Vagina (tissue), 2 donors: ENCODE data around the gene NACC2. TPM values are rescaled to one million over a fixed set of nuclear protein-coding genes. Genes with fewer than 3 reads are reported as not detected.
"Not testable (repeated sequence)": the region's sequence is repeated elsewhere in the genome, so short reads cannot be mapped to it uniquely, and the experiment has no call there.

ENCODE experiments used
- DNase-seq, 2 donors: peaks; one replicate each; pipeline ENCODE4 v3.0.0-alpha.2; 2017; ENCODE audit errors: extremely low spot score in 2 of 2
- H3K27ac ChIP-seq: fragments of 200-600 bp; sonication (generic); one replicate; pipeline ENCODE4 v1.5.1; 2019
- H3K27me3 ChIP-seq: fragments of 200-600 bp; sonication (generic); one replicate; pipeline ENCODE4 v1.5.1; 2019
- H3K36me3 ChIP-seq, 2 donors: fragments of 200-600 bp; sonication (generic); one replicate each; pipeline ENCODE4 v1.5.1; 2017 to 2019
- H3K4me1 ChIP-seq: fragments of 200-600 bp; sonication (generic); one replicate; pipeline ENCODE4 v1.5.1; 2019
- H3K4me3 ChIP-seq, 2 donors: fragments of 200-600 bp; sonication (generic); 1 replicate in 1 of 2; 2 replicates in 1 of 2; pipeline ENCODE4 v1.5.1; 2016 to 2019
- H3K9me3 ChIP-seq: fragments of 200-600 bp; sonication (generic); one replicate; pipeline ENCODE4 v1.5.1; 2019
- POLR2A ChIP-seq, 2 donors: fragments of 450-650 bp; IDR thresholded peaks; one replicate each; pipeline ENCODE4 v1.6.1; 2017; ENCODE audit warnings: antibody characterized with exemption in 2 of 2, mild to moderate bottlenecking in 2 of 2, moderate library complexity in 2 of 2
- POLR2AphosphoS5 ChIP-seq, 2 donors: sonication (generic); formaldehyde crosslinking; IDR thresholded peaks; one replicate each; pipeline ENCODE4 v1.9.0; 2017; ENCODE audit warnings: antibody characterized with exemption in 2 of 2, mild to moderate bottlenecking in 2 of 2, low read depth in 1 of 2; ENCODE audit not compliant: insufficient read depth in 1 of 2
- intact Hi-C: fragments of 100-400 bp; cut with DNase I; formaldehyde crosslinking; loops from one replicate; pipeline ENCODE4 v1.15.1; 2023
- total RNA-seq: library from RNA; depleted of rRNA; stranded (reverse); fragments of >200 nt; gene quantifications from one replicate; pipeline ENCODE4 v1.2.3, GENCODE V29; 2016
- TF ChIP-seq, protein P1 (sequence below), 3 experiments: fragments of 450-650 bp in 2 of 3; fragments of 200-600 bp in 1 of 3; sonication (generic) in 1 of 3; IDR thresholded peaks; one replicate each; pipeline ENCODE4 v1.5.1; 2017 to 2019; ENCODE audit warnings: antibody characterized with exemption in 3 of 3, mild to moderate bottlenecking in 2 of 3, moderate library complexity in 2 of 3

The NACC2 gene
- total RNA-seq, 1 donor from 2014 or later = 21.1 TPM

DNA sequence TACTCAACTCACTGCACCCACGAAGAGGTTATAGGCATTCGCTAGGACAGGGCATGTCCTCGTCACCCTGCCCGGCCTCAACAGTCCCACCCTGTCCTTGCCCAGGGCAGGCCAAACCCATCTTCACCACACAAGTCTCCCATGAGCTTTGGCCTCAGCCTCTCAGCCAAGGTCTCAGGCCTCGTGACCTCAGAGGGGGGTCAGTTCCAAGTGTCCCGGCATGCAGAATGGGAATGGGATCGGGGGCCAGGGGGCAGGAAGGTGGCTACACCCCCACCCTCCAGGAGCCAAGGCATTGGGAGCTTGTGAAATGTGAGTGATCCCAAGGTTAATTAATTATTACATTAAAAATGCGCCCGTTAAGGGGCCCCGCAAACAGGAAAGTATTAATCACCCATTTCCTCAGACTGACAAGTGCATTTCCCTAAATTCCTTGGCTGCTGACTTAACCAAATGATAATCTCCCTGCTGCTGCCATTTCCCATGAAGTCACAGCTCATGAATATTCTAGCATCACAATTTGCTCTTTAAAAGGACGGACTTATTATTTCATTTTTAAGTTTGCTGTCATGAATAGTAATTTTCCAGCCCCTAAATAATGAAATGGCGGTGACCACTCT is 125.9 kb downstream of the NACC2 start:
- peaks cover 9% of the 10 kb centered on the region for H3K4me1 ChIP-seq
- no peak for DNase-seq
- intact Hi-C loops = no loop called here
- no peaks in the 10 kb centered on the region for H3K36me3 ChIP-seq
- no peak overlapping the region for H3K27ac ChIP-seq
- TF ChIP-seq POLR2A (IDR thresholded peaks at IDR 0.05) = no peak
- TF ChIP-seq, protein P1, sequence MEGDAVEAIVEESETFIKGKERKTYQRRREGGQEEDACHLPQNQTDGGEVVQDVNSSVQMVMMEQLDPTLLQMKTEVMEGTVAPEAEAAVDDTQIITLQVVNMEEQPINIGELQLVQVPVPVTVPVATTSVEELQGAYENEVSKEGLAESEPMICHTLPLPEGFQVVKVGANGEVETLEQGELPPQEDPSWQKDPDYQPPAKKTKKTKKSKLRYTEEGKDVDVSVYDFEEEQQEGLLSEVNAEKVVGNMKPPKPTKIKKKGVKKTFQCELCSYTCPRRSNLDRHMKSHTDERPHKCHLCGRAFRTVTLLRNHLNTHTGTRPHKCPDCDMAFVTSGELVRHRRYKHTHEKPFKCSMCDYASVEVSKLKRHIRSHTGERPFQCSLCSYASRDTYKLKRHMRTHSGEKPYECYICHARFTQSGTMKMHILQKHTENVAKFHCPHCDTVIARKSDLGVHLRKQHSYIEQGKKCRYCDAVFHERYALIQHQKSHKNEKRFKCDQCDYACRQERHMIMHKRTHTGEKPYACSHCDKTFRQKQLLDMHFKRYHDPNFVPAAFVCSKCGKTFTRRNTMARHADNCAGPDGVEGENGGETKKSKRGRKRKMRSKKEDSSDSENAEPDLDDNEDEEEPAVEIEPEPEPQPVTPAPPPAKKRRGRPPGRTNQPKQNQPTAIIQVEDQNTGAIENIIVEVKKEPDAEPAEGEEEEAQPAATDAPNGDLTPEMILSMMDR (IDR thresholded peaks at IDR 0.05) = no peak
- TF ChIP-seq POLR2AphosphoS5 (IDR thresholded peaks at IDR 0.05; ENCODE audit: insufficient read depth in 1 of 2, low read depth in 1 of 2) = no peak
- no peaks in the 10 kb centered on the region for H3K27me3 ChIP-seq
- H3K9me3 ChIP-seq = no peaks in the 10 kb centered on the region
- H3K4me3 ChIP-seq = no peak overlapping the region

DNA sequence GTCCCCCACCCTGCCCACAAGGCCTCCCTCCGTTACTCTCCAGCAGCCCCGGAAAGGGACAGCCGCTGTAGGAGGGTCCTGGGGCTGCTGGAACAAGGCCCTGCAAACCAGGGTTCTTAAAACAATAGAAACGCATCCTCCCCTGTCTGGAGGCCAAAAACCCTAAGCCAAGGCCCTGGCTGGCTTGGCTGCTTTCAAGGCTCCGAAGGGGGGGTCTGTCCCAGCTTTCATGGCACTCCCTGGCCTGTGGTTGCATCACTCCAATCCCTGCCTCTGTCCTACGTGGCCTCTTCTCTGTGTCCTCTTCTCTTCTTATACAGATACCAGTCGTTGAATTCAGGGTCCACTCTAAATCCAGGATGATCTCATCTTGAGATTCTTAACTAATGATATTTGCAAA is 126.5 kb downstream of the NACC2 start:
- Histone ChIP-seq H3K36me3 (no peaks in the 10 kb centered on the region), H3K4me1 (peaks cover 9% of the 10 kb centered on the region), H3K27me3 (no peaks in the 10 kb centered on the region), H3K4me3 (no peak overlapping the region), H3K27ac (no peak overlapping the region), H3K9me3 (no peaks in the 10 kb centered on the region)
- DNase-seq = no peak
- intact Hi-C loops = no loop called here
- no peak for TF ChIP-seq POLR2AphosphoS5 (IDR thresholded peaks at IDR 0.05; ENCODE audit: insufficient read depth in 1 of 2, low read depth in 1 of 2)
- TF ChIP-seq, protein P1 (IDR thresholded peaks at IDR 0.05) = no peak
- no peak for TF ChIP-seq POLR2A (IDR thresholded peaks at IDR 0.05)

DNA sequence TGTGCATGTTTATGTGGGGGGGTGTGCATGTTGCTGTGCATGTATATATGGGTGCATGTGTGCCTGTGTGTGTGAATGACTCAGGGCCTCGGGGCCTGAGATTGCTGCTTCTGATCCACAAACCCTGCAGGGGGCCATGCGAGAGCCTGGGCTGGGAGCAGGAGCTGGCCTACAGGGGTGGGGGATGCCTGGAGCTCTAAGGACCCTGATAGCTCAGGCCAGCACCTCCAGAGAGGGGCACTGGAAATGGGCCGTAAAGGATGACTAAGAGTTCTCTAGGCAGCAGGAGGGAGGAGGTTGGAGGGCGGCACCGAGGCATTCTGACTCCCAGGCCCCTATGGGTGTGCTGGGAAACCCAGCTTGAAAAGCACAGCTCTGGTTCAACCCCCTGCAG is 127.0 kb downstream of the NACC2 start:
- DNase-seq = no peak
- Histone ChIP-seq H3K4me1 (peaks cover 9% of the 10 kb centered on the region), H3K27me3 (no peaks in the 10 kb centered on the region), H3K4me3 (no peak overlapping the region), H3K36me3 (no peaks in the 10 kb centered on the region), H3K27ac (no peak overlapping the region), H3K9me3 (no peaks in the 10 kb centered on the region)
- TF ChIP-seq POLR2A (IDR thresholded peaks at IDR 0.05) = no peak
- TF ChIP-seq, protein P1 (IDR thresholded peaks at IDR 0.05) = no peak
- TF ChIP-seq POLR2AphosphoS5 (IDR thresholded peaks at IDR 0.05; ENCODE audit: insufficient read depth in 1 of 2, low read depth in 1 of 2) = no peak
- intact Hi-C loops = no loop called here

DNA sequence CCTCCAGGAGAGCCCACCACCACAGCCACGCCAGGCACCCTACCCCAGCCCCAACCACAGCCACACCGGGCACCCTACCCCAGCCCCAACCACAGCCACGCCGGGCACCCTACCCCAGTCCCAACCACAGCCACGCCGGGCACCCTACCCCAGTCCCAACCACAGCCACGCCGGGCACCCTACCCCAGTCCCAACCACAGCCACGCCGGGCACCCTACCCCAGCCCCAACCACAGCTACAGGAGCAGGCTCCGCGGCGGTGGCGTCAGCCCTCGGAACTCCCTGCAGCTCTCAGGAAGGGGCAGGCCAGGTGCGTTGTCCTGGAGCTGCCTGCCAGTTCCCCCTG is 128.2 kb downstream of the NACC2 start:
- H3K4me1 ChIP-seq, H3K36me3 ChIP-seq, DNase-seq, H3K9me3 ChIP-seq, H3K27ac ChIP-seq, H3K27me3 ChIP-seq, H3K4me3 ChIP-seq, intact Hi-C loops: not testable (repeated sequence)

DNA sequence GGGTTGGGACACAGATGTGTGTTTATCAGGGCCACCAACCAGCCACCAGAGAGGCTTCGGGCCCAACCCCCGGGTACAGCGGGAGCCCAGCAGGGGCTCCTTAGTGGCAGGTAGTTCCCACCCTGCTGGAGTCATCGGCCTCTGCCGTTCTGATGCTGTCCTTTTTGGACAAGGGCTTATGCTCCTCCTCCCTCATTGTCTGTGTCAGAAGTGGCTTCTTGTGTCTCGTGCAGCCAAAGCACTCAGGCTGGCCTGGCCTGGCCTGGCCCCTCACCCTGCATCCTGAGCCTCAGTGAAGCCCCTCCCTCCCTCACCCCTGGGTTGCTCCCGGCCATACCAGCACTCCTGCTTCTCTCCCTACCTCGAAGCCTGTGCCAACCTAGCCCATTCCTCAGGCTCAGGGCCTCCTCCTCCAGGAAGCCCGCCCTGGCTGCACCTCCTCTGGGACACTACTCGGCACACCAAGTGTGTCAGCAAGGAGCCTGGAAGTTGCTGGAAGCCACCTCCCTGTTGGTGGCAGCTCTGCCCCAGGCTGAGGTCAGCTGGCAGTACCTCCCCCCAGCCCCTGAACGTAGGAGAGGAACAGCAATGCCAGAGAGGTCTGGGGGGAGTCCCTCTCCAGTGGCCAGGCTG is 129.8 kb downstream of the NACC2 start:
- intact Hi-C loops = loop anchor here (2.0 kb wide), 1 partner anchor 154 kb away; the partner anchor contains the start of gene TMEM250

More for the DNA sequence above, 129.8 kb downstream of the NACC2 start:
- Histone ChIP-seq H3K4me3 (no peak overlapping the region), H3K36me3 (no peaks in the 10 kb centered on the region), H3K4me1 (peaks cover 14% of the 10 kb centered on the region), H3K27ac (no peak overlapping the region), H3K9me3 (no peaks in the 10 kb centered on the region), H3K27me3 (no peaks in the 10 kb centered on the region)
- no peak for TF ChIP-seq POLR2AphosphoS5 (IDR thresholded peaks at IDR 0.05; ENCODE audit: insufficient read depth in 1 of 2, low read depth in 1 of 2)
- no peak for TF ChIP-seq POLR2A (IDR thresholded peaks at IDR 0.05)
- TF ChIP-seq, protein P1 (IDR thresholded peaks at IDR 0.05) = no peak
- DNase-seq = no peak
